ENCODE measurements around the gene D2HGDH. TPM values are rescaled to one million over a fixed set of nuclear protein-coding genes. Genes with fewer than 3 reads are reported as not detected.

D2HGDH gene
- total and polyA plus RNA-seq, 2 of the 13 experiments (the other 11 are each of a cell fraction or from before 2014, with no cell fraction given) = 19.2 to 20.3 TPM

GRCh38 chr2:241686650-241687425, 47.6 kb upstream of the D2HGDH start, which contains the start of gene DTYMK (continued):
- TF ChIP-seq MYNN (CRISPR knock-in tag; IDR thresholded peaks at IDR 0.05; ENCODE audit: low read depth) = no peak
- no peak for TF ChIP-seq ZNF282 (IDR thresholded peaks at IDR 0.05; ENCODE audit: partially characterized antibody)
- TF ChIP-seq, protein P1, sequence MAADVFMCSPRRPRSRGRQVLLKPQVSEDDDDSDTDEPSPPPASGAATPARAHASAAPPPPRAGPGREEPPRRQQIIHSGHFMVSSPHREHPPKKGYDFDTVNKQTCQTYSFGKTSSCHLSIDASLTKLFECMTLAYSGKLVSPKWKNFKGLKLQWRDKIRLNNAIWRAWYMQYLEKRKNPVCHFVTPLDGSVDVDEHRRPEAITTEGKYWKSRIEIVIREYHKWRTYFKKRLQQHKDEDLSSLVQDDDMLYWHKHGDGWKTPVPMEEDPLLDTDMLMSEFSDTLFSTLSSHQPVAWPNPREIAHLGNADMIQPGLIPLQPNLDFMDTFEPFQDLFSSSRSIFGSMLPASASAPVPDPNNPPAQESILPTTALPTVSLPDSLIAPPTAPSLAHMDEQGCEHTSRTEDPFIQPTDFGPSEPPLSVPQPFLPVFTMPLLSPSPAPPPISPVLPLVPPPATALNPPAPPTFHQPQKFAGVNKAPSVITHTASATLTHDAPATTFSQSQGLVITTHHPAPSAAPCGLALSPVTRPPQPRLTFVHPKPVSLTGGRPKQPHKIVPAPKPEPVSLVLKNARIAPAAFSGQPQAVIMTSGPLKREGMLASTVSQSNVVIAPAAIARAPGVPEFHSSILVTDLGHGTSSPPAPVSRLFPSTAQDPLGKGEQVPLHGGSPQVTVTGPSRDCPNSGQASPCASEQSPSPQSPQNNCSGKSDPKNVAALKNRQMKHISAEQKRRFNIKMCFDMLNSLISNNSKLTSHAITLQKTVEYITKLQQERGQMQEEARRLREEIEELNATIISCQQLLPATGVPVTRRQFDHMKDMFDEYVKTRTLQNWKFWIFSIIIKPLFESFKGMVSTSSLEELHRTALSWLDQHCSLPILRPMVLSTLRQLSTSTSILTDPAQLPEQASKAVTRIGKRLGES (CRISPR knock-in tag; IDR thresholded peaks at IDR 0.05; ENCODE audit: borderline replicate concordance) = no peak; the same call in 1 of the 2 replicates
- no peak for TF ChIP-seq NAIF1 (CRISPR knock-in tag; IDR thresholded peaks at IDR 0.05; ENCODE audit: borderline replicate concordance)
- no peak for TF ChIP-seq ZFP41 (CRISPR knock-in tag; IDR thresholded peaks at IDR 0.05; ENCODE audit: borderline replicate concordance)
- TF ChIP-seq NFKBIZ (CRISPR knock-in tag; IDR thresholded peaks at IDR 0.05) = peak; percentile 22; the same call in 1 of the 2 replicates
- TF ChIP-seq KLF15 (CRISPR knock-in tag; IDR thresholded peaks at IDR 0.05; ENCODE audit: borderline replicate concordance) = peak; percentile 67; the same call in 1 of the 2 replicates
- TF ChIP-seq ZNF569 (CRISPR knock-in tag; IDR thresholded peaks at IDR 0.05; ENCODE audit: borderline replicate concordance) = no peak
- peak; percentile 71; the same call in 1 of the 2 replicates for TF ChIP-seq ZZZ3 (CRISPR knock-in tag; IDR thresholded peaks at IDR 0.05; ENCODE audit: borderline replicate concordance)
- peak; percentile 46; the same call in 1 of the 2 replicates for TF ChIP-seq ZNF629 (CRISPR knock-in tag; conservative IDR thresholded peaks at IDR 0.05)
- peak; percentile 93 for TF ChIP-seq ZNF639 (CRISPR knock-in tag; conservative IDR thresholded peaks at IDR 0.05)
- TF ChIP-seq TFAP4 (IDR thresholded peaks at IDR 0.05; ENCODE audit: borderline replicate concordance, low read depth) = no peak; the same call in 1 of the 2 replicates
- peak; percentile 95 for TF ChIP-seq KLF6 (CRISPR knock-in tag; IDR thresholded peaks at IDR 0.05)
- peak; percentile 80; the same call in 1 of the 2 replicates for TF ChIP-seq THAP7 (CRISPR knock-in tag; IDR thresholded peaks at IDR 0.05)
- TF ChIP-seq ZHX2 (IDR thresholded peaks at IDR 0.05; ENCODE audit: low read depth) = peak; percentile 88
- TF ChIP-seq ZHX2 (CRISPR knock-in tag; IDR thresholded peaks at IDR 0.05; ENCODE audit: borderline replicate concordance) = peak; percentile 78; the same call in 1 of the 2 replicates

Measured in HepG2 (cell line).